HG03442 (cell line): ENCODE results near the gene DLG2.
"Not testable (repeated sequence)": the region's sequence is repeated elsewhere in the genome, so short reads cannot be mapped to it uniquely, and the experiment has no call there.

ENCODE experiments used
- ATAC-seq: cut with Tn5 transposase; IDR thresholded peaks from one replicate; pipeline ENCODE4 v1.9.1; 2021; ENCODE audit warnings: mild to moderate bottlenecking, moderate library complexity; ENCODE audit not compliant: unreplicated experiment

The DLG2 gene

DNA sequence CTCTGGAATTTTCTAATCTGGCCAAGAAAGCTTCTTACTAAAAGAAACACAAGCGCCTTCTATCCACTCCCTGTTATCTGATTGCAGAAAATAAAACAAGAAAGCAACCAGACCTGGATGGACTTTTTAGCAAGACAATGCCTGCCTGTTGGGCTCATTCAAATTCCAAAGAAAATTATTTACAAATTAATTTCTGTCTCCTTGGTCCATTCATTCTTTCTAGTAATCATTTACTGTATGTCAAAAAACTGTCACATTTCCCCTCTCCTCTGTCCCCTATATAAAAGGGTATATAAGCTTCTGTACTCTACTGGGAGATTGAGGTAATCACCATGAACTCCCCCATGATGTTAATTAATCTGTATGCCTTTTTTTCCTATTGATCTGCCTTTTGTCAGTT, 279.9 kb downstream of the DLG2 start:
- ATAC-seq: no peak

DNA sequence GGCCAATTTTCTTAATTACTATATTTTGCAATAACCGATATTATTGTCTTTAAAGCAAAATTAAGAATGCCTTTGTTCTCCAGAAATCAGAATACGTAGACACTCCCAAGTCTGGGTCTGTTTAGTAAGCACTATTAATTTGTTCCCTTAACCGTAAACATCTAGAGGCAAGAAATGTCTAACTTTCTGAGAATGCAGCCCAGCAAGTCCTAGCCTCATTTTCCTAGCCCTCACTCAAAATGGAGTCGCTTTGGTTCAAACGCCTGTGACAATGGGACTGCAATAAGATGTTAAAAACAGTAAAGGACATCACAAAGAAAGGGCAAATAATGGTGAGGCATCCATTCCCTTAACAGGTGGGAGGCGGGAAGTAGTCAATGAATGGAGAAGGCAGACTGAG, 280.7 kb downstream of the DLG2 start:
- no peak for ATAC-seq

DNA sequence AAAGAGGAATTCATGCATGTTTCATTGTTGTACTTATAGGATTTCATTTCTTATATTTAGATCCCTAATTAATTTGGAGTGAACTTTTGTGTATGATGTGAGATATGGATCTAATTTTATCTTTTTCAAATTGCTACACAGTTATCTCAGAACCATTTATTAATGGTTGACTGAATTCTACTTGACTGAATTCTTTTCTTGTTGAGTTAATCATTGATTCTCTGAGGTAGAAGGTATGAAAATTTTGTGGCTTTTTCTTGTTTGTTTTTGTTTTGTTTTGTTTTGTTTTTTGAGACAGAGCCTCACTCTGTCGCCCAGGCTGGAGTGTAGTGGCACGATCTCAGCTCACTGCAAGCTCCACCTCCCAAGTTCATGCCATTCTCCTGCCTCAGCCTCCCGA, 286.3 kb downstream of the DLG2 start:
- not testable (repeated sequence) for ATAC-seq

DNA sequence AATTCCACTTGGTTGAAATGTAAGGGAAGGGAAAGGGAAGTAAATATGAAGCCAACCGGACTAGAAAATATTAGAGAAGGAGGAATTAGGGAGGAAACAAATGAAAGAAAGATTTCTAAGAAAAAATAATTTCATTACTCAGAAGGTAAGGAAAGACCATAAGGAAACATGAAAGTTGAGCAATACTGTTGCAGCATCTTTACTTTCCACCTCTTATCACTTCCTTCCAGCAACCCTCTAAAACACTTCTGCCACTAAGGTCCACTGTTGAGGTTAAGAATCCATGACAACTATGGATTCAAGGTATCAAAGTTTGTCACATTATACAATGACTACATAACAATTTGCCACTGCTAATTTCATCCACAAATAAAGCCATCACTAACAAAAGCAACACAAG, 308.6 kb downstream of the DLG2 start:
- ATAC-seq: no peak

DNA sequence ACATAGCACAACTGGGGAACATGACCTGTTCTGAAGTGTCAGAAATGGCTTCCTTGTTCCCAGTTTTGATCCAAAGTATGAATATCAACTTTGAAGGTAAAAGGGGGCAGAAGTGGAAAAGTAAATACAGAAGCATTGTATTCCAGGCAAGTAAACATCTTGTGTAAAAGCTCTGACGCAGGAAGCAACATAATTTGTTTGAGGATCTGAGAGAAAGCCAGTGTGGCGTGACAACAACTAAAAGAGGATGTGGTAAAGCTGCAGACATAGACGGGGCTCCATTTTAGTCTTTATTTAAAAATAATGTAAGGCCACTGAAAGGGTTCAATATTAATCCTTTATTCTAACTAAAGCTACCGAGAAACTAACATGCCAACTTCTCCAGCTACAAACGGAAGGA, 310.2 kb downstream of the DLG2 start:
- peak; percentile 99 for ATAC-seq

DNA sequence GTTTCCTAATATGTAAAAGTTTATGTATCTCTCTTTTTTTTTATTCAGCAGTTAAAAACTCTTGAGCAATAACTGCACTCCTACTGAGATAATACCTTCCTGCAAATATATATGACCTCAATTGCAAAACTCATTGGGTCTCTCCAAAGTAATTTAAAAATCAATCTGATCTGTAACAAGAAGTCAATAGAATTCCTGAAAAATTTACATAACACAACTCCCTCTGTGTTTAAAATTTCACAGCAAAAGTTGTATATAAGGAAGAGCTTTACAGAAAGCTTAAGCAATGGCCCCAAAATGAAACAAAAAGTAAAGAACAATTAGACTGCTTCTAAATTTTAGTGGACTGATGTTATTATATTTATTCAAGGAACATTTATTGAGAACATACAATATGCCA, 313.4 kb downstream of the DLG2 start:
- ATAC-seq: no peak

DNA sequence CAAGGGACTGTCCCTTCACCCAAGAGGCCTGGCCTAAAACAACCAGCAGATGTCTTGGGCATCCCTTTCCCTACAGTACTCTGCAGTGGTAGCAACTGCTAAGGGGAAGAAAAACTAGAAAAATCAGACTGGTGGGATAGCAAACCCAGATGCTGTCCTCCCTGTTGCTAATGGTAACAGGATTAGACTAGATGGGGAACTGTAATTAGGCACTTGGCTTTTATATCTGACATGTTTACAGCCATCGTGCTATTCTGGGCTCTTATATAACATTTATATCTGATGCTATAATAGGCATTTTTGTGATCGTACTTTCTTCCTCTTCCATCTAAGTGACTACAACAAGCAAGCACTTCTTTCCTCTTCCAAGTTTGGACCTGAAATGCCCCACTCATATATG, 316.7 kb downstream of the DLG2 start:
- ATAC-seq: no peak

DNA sequence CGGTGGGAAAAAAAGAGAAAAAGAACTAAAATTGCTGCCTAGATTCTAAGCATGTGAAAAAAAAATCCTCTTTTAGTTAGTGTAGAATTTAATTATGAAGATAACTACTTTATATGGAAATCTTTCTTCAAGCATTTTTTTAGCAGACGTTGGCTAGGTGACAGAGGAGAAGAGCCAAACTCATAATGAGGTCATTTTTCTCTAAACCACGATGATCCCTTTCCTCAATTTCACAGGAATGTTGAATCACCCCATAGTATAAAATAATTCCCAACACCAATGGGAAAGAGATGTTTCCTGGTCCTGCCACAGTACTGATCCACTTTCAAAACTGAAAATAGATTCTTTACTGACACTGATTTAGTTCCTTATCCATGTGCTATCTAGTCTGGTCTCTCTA, 319.8 kb downstream of the DLG2 start:
- no peak for ATAC-seq

DNA sequence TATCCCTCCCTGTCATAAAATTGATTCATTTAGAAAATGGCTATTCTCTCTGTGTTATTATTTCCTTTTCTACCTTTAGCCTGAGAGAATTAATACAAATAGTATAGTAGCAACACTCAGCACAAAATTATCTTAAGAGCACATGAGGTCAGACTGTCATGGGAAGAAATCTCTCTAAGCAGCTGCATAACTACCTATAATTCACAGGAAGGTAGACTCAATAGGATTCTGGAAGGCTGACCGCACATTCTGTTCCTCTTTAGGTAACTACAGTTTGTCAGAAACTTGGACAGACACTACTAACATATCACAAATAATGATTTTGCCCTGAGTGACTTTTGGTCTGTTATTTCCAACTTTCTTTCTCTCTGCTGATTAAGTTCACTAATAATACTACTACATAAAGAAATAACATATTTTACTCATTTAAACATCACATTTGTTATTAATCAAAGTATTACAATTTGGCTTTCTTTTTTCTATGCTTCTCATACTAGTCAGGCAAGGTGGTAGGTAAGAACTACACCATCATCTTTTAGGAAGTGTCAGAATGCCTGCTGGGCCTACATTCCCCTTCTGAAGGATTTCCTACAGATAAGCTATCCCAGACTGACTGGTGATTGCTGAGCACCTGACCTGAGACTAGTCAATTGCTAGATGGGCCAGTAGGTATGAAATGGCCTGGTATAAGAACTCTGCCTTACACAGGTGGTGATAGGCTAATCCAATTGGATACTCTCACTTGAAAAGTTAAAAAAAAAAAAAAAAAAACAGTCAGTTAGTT, 325.1 kb downstream of the DLG2 start:
- ATAC-seq: no peak

DNA sequence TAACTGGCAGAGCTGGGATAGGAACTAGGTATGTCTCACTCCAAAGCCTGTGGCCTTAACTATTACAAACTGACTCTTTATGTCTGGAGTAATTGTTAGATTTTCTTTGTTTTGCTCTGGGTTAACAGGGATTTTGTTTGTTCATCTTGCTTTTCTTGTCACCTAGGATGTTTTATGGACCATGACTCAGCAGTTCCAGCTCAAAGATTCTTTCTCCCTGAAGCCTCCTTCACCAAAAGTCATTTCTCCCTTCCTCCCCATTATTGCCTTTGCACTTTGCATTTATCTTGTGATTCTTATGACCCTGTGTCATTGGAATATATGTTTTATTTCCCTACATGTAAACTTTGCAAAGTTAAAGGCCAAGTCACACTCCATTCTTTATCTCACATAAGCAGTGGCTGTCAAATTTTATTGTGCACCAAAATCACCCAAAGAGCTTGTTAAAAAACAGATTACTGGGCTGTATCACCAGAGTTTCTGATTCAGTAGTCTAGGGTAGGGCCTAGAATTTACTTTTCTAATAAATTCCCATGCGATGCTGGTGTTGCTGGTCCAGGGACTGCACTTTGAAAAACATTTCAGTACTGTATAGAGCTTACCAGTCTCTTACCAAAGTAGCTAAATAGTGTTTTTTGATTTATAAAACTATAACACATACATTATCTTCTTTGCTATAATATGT, 327.7 kb downstream of the DLG2 start:
- ATAC-seq: no peak

DNA sequence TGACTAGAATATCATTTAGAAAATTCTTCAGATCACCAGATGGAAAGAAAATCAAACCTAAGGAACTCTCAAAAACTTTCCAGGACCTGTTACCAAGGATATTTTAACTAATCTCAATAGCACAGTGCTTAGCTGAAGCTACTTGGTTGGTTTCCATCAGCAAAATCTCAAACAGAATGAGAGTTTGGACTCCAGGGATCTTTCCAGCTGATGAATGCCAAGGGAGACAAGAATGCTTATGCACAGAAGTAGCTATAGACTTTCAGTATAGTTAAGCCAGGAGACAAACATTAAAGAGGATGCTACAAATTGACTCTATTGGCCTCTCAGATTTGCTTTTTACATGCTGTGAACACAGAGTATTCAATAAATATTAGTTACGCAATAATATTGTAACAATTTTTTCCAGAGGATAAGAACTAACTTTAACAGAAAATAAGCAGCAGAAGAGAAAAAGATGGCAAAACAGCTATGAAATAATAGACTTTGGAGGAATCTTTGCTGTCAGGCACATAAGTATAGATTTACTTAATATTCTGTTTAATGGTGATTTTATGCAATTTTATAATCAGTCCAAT, 331.4 kb downstream of the DLG2 start:
- ATAC-seq: no peak

DNA sequence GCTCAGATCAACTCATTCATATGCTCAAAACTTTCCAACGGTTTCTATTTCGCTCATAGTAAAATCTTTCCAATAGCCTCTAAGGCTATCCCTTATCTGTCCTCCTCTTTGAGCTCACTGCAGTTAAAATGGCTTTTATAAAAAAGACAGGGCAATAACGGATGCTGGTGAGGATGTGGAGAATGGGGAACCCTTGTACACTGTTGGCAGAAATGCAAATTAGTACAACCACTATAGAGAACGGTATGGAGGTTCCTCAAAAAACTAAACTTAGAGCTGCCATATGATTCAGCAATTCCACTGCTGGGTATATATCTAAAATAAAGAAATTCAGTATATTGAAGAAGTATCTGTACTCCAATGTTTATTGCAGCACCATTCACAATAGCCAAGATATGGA, 345.6 kb downstream of the DLG2 start:
- ATAC-seq: no peak

DNA sequence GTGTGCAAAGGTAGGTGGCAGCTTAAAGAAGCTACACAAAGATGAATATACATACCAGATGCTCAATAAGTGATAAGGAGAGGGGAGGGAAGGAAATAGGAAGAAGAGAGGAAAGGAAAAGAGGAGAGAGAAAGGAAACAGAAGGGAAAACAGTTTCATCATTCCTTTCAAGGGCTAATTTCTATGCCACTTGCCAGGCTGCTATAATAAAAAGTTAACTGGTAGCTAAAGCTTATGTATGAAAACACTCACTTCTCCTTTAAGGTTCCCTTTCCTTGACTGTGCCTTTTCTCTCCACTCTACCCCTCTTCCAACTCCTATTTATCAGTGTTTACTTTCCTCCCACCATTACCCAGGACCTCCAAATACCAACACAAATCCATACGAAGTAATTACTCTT, 347.9 kb downstream of the DLG2 start:
- no peak for ATAC-seq

DNA sequence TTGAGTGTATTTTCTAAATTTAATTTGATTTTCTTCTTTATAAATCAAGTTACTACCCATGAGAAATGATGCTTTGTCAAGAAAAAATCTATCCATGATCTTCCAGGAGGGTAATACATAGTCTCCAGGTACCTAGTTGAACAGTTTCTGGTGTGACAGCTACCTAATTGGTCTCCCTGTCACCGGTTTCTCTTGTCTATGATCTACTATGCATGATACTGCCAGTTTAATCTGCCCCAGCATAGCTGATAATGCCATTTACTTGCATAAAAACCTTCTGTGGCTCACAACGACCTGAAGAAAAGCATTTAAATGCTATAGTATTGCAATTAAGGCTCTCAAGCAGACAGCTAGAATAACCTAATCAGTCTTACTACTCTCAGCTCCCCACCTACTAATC, 349.5 kb downstream of the DLG2 start:
- ATAC-seq: no peak

DNA sequence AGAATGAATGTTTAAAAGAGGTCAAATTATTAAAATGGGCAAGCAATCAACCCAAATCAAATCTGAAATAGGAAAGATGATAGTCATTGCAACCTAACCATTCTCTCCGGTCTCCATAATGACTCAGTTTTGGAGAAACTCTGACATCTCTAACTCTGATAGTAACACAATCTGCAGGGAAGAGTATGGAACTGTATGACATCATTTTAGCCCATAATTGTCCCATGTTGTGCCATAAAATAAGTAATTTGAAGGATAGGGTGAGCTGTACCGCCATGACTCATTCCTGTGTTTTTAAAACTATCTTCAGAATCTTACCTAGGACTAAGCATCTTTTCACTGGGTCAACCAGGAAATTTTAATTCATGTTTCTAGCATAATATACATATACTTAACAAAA, 350.8 kb downstream of the DLG2 start:
- no peak for ATAC-seq

DNA sequence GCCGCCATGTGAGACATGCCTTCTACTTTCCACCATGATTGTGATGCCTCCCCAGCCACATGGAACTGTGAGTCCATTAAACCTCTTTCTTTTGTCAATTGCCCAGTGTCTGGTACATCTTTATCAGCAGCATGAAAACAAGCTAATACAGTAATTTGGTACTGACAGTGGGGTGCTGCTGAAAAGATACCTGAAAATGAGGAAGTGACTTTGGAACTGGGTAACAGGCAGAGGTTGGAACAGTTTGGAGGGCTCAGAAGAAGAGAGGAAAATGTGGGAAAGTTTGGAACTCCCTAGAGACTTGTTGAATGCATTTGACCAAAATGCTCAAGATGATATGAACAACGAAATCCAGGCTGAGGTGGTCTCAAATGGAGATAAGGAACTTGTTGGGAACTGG, 356.8 kb downstream of the DLG2 start:
- ATAC-seq: not testable (repeated sequence)

DNA sequence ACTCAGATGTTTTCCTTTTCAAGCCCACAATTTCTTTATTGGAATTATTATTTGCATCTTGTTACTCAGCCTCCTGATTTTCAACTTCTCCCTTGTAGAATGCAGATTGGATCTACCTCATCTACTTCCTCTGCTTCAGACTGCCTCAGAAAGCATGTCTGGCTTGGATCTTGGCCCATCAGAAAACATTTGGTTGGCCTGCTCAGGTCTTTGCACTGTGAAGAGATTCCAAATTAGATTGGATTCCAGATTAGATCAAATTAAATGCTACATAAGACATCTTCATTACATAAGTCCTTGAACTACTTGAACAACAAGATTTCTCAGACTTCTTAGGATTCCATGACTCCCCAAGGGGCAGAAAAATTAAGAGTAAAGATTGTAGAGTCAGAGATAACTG, 358.0 kb downstream of the DLG2 start:
- no peak for ATAC-seq

DNA sequence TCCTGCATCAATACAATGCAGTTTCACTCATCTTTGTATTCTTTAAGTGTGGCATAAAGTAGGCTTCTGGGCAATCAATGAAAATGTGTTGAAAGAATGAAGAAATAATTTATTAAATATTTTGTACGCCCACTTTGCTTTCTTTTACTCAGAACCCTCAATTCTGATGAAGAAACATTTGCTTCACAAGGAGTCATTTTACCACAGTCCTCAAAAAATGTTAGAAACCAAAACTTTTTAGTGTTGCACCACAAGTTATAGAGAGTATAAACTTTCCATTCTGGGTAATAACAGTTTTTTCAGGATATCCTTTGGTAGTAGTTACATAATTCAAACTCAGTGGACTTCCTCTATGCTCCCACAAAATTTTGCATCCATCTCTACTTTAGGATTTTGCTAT, 360.5 kb downstream of the DLG2 start:
- no peak for ATAC-seq

DNA sequence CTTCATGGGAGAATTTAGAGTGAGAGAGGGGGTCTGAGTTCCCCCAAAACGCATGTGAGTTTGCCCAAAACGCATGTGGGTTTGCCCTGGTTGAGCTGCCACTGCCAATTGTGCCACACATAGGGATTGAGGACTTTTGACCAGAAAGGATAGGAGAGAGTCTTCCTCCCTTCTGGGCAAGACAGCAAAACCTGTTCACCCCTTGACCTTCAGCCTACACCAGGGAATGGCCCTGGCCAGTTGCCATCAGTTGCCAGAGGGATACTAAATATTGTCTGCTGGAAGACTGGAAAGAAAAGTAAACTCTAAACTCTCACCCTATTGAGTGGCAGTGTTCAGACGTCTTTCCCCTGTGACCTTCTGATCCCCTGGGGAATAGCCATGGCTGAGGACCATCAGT, 363.8 kb downstream of the DLG2 start:
- ATAC-seq: no peak

DNA sequence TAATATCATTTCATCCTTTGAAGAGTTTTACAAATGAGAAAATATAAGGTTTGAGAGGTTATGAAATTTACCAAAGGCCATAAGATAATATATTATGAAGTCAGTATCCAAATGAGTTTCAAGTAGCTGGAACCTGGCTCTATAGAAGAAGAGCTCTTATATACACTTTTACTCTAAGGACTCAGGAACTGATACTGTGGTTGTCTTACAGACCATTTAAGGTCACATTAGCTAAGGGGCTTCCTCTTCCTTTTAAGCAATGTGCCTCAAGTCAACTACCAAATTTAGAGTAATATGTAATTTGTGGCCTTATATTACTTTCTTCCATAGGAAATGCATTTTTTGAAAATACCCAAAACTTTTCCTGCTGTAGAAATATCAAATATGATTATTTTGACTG, 369.3 kb downstream of the DLG2 start:
- no peak for ATAC-seq

DNA sequence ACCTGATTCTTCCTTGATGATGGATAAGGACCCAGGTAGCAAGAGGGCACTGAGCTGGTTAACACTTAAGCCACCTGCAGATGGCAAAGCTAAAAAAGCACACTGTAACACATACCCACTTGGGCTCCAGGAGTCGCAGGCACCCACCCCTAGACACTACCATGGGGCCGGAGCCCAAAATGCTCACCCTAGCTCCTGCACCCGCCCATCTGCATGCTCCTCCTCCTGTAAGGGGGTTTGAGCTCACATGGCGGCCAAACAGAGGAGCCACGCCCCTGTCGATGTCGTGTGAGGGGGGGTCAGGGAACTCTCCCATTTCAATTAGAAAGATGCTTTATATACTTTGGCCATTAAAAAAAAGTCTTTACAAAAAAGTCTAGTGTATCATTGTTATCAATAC, 370.7 kb downstream of the DLG2 start:
- ATAC-seq: no peak

DNA sequence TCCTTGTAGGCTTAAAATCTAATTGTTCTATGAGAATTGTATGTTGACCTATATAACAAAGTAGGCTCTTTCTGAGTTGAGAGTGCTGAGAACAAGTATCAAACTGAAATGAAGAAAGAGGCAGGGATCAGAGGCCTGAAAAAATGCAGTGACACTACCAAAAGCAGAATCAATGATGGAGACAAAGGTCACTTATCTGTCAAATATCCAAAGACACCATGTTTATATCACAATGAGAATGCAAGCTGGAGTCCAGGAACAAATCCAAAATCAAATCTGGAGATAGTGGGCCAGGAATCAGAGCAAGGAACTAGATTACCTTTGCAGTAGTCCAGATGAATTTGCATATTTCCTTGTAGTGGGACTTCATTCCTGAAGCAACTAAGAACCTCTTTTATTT, 377.7 kb downstream of the DLG2 start:
- no peak for ATAC-seq
